Testis (tissue), 2 donors: ENCODE data around the gene ATP12A.

Experiments used
- CTCF ChIP-seq, 3 experiments: fragments of 450-650 bp in 2 of 3; fragments of 200-600 bp in 1 of 3; sonication (generic) in 1 of 3; IDR thresholded peaks; one replicate each; pipeline ENCODE4 v1.5.1; 2016 to 2019; ENCODE audit warnings: antibody characterized with exemption in 3 of 3, mild to moderate bottlenecking in 2 of 3, moderate library complexity in 1 of 3
- POLR2A ChIP-seq: fragments of 450-650 bp; IDR thresholded peaks from one replicate; pipeline ENCODE4 v1.6.1; 2017; ENCODE audit warnings: antibody characterized with exemption, mild to moderate bottlenecking, moderate library complexity

DNA sequence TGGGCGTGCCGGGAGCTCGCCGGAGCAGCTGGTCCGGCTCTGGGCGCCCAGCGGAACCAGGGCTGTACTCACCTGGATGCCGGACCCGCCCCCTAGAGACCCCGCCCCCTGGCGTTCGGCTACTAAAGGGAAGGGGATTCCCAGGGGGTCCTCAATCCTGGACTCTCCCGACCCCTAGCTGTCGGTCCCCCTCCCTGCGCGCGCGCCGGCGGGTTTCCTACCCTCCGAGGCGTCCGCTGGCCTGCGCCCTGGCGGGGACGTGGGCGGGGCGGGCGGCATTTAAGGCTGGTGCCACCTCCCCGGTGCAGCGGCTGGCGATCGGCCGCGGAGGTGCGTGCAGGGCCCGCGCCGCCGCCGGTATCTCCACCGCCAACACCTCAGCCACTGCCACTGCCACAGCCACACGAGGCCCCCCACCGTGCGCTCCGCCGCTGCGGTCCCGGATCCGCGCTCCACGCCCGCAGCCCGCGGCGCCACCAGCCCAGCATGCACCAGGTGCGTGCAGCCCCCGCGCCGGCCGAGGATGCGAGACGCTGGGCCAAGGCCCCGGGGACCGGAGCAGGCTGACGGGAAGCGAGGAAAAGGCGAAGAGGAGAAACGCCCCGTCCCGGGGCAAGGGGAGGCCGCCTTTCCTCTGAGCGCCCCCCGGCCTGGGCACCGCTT is at the start of gene ATP12A:
- TF ChIP-seq CTCF (IDR thresholded peaks at IDR 0.05) (no peak), POLR2A (no peak)
